Amniotic stem cell (primary cell): ENCODE results near the gene TXK.
"Not testable (repeated sequence)": the region's sequence is repeated elsewhere in the genome, so short reads cannot be mapped to it uniquely, and the experiment has no call there.

Experiments used
- DNase-seq: peaks from one replicate; lab custom pipeline; 2025; lab: John Stamatoyannopoulos, UW

Gene TXK

GRCh38 chr4:48134081-48134480 lies at the start of gene TXK:
TXK (minus strand) TSS chr4:48134250; CDS start chr4:48134170, 80 bp downstream.
- no peak for DNase-seq

GRCh38 chr4:48180234-48180633 lies 46.2 kb upstream of the TXK start:
- no peak for DNase-seq

- no peak for DNase-seq
Measured at GRCh38 chr4:48178931-48179330, 44.9 kb upstream of the TXK start.

- no peak for DNase-seq
Measured at GRCh38 chr4:48175806-48176205, 41.8 kb upstream of the TXK start.

GRCh38 chr4:48175328-48175727 lies 41.3 kb upstream of the TXK start:
- DNase-seq = no peak

- DNase-seq = peak; percentile 24
Measured at GRCh38 chr4:48173056-48173991, 39.3 kb upstream of the TXK start.

- no peak for DNase-seq
Measured at GRCh38 chr4:48172651-48173050, 38.6 kb upstream of the TXK start.

- DNase-seq = no peak
Measured at GRCh38 chr4:48169636-48170035, 35.6 kb upstream of the TXK start.

GRCh38 chr4:48167538-48168263 lies 33.7 kb upstream of the TXK start:
- DNase-seq = no peak

GRCh38 chr4:48164561-48164960 lies 30.5 kb upstream of the TXK start:
- not testable (repeated sequence) for DNase-seq

- DNase-seq = no peak
Measured at GRCh38 chr4:48163746-48164145, 29.7 kb upstream of the TXK start.

GRCh38 chr4:48162162-48162561 lies 28.1 kb upstream of the TXK start:
- peak; percentile 49 for DNase-seq

GRCh38 chr4:48157271-48157670 lies 23.2 kb upstream of the TXK start:
- DNase-seq = no peak

GRCh38 chr4:48156423-48156822 lies 22.4 kb upstream of the TXK start:
- no peak for DNase-seq

GRCh38 chr4:48153791-48154550 lies 19.9 kb upstream of the TXK start:
- DNase-seq = no peak

GRCh38 chr4:48152259-48152658 lies 18.2 kb upstream of the TXK start:
- no peak for DNase-seq

- DNase-seq = no peak
Measured at GRCh38 chr4:48149827-48150370, 15.8 kb upstream of the TXK start.

- no peak for DNase-seq
Measured at GRCh38 chr4:48147621-48148020, 13.6 kb upstream of the TXK start.

- DNase-seq = peak; percentile 43
Measured at GRCh38 chr4:48141048-48141447, 7.0 kb upstream of the TXK start.

GRCh38 chr4:48139691-48140090 lies 5.6 kb upstream of the TXK start:
- peak; percentile 7 for DNase-seq

- DNase-seq = no peak
Measured at GRCh38 chr4:48138936-48139335, 4.9 kb upstream of the TXK start.

- DNase-seq = no peak
Measured at GRCh38 chr4:48138511-48138910, 4.5 kb upstream of the TXK start.
